ENCODE data around the gene OTUD5.
"Not testable (repeated sequence)": the region's sequence is repeated elsewhere in the genome, so short reads cannot be mapped to it uniquely, and the experiment has no call there.

The OTUD5 gene, protein sequence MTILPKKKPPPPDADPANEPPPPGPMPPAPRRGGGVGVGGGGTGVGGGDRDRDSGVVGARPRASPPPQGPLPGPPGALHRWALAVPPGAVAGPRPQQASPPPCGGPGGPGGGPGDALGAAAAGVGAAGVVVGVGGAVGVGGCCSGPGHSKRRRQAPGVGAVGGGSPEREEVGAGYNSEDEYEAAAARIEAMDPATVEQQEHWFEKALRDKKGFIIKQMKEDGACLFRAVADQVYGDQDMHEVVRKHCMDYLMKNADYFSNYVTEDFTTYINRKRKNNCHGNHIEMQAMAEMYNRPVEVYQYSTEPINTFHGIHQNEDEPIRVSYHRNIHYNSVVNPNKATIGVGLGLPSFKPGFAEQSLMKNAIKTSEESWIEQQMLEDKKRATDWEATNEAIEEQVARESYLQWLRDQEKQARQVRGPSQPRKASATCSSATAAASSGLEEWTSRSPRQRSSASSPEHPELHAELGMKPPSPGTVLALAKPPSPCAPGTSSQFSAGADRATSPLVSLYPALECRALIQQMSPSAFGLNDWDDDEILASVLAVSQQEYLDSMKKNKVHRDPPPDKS

DNA sequence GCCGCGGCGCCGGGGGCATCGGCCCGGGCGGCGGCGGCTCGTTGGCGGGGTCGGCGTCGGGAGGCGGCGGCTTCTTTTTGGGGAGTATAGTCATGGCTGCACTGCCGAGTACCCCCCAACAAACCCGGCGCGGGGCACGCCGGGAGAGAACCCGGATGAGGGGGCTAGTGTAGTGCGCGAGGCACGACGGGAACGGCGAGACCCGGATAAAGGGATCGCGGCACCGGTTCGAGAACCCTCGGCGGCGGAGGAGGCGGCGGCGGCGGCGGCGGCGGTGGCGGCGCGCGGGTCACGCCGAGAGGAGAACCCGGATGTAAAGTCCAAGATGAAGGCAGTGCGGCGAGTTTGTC is at the start of gene OTUD5:
Gene OTUD5, minus strand, starts transcription at position 131 of the 350 bp plus-strand sequence. Its CDS starts 37 bp downstream, at position 94.
- peak; percentile 67 for DNase-seq

DNA sequence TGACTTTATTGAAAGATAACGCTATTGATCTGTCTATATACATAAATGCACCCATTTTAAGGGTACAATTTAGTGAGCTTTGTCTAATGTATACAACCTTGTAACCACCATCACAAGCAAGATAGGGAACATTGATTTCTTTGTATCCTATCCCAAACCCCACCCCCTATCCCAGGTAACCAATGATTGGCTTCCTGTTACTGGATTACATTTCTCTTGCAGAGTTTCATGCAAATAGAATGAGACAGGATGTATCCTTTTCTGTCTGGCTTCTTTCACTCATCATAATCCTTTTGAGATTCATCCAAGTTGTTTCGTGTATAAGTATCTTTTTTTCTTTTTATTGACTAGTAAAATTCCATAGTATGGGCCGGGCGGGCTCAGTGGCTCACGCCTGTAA is 46.3 kb upstream of the OTUD5 start:
- DNase-seq, result no peak

DNA sequence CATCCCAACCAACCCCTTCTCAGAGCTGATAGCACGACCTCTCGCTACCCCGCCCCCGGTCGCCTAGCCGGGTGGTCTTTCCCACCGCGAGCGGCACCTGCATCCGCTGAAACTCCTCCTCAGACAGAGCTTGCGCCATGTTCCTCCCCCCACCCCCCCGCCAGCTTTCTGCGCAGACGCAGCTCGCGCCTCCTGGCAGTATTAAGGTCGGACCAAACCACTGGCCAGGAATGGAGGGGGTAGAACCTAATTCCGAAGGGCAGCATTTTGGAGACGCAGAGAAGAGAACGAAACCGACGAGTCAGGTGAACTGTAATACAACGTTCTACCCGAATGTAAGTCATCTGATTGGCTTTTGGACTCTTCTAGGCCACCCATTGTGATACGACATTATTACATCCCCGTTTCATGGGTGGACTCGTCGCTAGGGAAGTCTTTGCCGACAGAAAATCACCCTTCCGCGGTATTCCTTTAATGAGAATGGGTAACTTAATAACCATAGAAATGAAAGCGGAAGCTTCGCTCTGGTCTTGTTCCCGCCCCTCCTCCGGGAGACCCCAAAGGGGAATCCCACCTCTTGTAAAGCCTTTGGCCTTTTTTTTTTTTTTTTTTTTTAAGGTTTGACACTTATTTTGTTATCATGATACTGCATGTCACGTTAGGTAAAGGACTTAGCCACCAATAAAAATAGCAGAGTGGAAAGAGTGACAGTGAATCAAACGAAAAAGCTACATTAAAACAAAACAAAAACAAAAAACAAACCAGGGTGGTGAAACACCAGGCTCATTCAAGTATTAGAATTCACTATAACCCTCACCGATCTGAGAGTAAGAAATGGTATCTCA is 44.9 kb upstream of the OTUD5 start, which contains the start of gene GRIPAP1:
Gene GRIPAP1, minus strand, starts transcription at position 174 of the 845 bp plus-strand sequence. Its CDS starts 35 bp downstream, at position 139.
- peak; percentile 74 for DNase-seq

DNA sequence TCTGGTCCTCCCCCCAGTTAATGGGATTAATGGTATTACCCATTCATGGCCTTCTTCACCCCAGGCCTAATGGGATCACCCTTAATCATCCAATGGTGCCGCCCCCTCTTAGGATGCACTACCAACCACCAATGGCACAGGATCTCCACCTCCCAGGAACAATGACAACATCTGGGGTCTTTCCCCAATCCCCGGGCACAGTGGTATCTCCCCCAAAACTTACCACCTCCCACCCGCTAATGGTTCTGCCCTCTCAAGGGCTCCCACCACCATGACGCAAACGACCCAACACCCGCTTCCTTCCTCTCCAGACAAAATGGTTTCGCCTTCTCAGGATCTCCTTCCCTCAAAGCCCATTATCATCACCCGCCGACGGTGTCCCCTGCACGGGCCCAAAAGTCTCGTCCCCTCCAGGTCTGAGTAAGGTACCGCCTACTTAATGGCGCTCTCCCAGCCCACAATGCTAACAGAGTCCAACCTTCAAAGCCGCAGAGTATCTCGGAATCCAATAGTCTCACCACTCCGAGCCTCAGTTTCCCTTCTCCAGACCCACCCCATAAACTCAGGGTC is 44.2 kb upstream of the OTUD5 start:
- DNase-seq, result peak; percentile 49

DNA sequence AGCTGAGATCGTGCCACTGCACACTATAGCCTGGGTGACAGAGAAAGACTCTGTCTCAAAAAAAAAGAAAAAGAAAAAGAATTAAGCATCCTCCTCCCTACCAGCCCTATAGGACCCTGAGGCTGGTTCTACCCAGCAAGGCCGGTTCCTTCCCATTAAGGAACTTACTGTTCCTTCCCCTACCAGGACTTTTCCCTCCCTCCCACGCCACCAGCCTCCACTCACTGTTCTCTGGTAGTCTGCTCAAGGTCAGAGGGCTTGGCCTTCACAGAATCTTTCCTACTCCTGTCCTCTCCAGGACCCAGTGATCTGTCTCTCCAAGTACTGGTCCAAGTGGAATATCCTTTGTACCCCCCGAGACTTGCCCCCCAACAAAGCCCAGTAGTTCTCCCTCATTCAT is 43.2 kb upstream of the OTUD5 start:
- no peak for DNase-seq

DNA sequence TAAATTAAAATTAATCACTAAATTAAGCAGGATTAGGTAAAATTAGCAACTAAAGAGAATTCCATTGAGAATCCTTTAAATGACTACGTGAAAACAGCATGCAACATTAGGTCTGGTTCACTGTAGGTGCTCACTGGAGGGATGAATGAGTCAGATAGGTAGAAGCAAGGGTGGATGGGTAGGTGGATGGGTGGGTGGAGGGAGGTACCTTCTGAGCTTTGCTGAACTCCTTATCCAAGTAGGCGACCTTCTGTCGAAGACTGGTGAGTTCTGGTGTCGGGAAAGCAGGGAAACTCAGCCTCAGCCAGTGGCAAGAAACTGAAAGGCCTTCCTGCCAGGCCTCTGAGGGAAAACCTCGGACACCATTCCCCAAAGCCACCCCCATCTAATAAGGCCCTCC is 41.6 kb upstream of the OTUD5 start:
- DNase-seq, result no peak

DNA sequence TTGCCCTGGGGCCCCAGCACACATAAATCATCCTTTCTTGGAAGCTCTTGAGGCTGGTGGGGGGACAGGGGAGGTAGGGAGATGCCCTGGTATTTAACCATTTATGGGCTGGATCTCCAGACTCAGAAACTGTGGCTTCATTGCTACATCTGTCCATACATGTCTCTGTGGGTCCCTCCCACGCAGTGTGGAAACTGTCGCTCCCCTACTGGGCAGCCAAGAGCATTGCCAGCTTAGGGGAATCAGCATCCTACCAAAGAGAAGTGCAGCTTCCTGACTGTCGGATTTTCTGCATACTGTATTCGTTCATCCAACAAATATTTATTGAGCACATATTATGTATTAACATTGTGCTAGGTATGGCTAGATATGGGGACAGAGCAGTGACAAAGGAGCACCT is 41.0 kb upstream of the OTUD5 start:
- DNase-seq, result no peak

DNA sequence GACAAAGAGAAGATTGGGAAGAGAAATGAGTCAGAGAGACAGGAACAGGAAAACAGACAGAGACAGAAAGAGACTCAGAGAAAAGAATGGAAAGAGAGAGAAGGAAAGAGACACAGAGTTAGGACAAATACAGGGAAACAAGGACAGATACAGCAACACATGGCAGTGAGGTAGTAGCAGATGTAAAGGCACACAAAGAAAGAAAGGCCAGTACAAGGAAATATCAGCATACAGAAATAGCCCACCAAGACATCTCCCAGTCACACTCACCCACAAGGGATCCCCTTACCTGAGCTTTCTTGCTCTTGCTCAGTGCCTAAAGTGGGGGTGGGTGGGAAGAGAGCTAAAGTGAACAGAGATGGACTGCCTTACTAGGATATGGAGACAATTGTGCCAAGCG is 40.5 kb upstream of the OTUD5 start:
- no peak for DNase-seq

DNA sequence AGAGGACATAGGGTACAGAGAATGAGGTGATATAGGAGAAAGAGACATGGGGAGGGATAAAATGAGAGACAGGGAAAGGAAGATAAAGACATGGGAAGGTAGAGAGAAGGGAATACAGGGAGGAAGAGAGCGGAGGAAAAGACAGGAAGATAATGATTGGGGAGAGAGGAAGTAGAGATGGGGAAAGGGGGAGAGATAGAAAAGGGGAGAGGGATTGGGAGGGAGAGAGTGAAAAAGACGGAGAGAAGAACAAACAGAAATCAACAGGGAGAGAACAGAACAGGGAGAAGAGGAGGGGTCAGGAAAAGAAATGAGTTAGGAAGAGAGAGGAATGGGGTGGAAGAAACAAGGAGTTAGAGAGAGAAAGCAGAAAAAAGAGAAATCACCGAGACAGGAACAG is 40.0 kb upstream of the OTUD5 start:
- DNase-seq, result no peak

DNA sequence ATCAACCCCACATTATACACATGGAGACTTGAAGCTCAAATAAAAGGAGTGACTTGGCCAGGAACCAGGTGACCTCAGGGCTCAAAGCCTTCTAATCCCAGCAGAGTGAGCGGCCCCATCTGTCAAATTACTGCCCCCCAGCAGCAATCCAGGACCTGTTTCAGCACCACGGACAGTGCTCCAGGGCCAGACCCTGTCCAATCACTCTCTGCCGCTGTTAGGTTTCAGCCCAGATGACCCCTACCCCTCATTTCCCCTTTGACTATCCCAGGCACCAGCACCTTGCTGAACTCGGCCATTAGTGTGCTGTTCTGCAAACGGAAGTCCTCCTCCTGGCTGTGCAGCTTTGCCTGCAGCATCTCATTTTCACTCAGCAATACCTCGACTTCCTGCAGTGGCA is 39.6 kb upstream of the OTUD5 start:
- DNase-seq, result peak; percentile 6

DNA sequence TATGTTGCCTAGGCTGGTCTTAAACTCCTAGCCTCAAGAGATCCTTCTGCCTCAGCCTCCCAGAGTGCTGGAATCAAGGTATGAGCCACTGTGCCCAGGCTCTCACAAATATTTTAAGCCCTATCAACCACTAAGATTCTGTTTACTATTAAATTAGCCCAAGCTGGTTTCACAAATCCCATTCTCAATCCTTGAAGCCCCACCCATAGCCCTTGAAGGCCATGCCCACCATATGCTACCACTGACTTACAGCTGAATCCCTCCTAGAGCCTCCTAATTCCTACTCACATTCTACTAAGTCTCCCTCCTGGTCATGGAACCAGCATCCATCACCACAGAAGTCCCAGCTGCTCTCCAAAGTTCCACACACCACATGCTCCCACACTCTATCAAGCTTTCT is 34.9 kb upstream of the OTUD5 start:
- no peak for DNase-seq

DNA sequence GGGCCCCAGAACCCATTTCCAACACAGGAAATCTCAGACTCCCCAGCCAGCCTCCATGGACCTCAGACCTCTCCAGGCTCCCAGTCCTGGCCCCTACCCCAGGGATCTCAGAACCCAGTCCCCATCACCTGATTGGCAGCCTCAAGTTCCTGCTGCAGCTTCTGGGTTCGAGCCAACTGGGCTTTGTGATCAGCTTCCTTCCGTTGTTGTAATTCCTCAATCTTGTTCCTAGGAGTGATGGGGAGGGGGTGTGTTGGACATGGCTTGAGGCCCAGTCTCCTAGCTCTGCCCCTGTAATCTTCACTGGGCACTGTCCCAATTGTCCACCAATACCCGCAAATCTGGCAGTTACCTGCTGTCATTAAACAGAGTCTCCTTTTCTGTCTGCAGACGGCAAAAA is 32.1 kb upstream of the OTUD5 start:
- DNase-seq, result no peak

DNA sequence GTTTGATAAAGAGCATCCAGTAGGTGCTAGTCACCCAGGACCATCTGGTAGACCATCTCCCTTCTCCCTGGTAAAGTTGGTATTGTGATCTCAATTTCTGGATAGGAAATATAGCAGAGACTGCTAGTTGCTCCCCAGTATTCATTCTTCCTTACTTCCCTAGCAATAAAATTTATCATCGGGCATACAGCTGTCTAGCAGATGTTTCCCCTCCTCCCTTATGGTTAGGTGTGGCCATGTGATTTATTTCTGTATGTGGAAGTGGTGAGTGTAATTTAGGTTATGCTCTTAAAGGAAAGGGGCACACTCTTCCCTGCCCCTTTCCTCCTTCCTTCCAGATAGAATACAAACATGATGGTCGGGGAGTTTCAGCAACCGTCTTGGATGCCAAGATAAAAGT is 26.5 kb upstream of the OTUD5 start:
- no peak for DNase-seq

DNA sequence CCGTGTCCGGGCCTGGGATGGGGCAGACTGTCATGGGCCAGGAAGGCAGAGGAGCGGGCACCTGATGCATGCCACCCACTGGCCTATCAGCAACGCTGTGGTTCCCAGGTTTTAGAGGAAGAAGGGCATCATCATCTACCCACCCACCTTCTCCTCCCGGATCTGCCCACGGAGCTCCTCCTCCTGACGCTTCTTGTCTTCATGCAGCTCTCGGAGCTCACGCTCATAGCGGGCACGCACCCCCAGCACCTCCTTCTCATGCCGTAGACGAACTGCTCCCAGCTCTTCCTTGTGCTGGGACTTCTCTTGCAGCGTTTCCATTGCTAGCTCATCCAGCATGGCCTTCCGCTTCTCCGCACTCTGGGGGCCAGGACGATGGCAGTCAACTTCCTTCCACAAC is 25.7 kb upstream of the OTUD5 start:
- DNase-seq, result no peak

DNA sequence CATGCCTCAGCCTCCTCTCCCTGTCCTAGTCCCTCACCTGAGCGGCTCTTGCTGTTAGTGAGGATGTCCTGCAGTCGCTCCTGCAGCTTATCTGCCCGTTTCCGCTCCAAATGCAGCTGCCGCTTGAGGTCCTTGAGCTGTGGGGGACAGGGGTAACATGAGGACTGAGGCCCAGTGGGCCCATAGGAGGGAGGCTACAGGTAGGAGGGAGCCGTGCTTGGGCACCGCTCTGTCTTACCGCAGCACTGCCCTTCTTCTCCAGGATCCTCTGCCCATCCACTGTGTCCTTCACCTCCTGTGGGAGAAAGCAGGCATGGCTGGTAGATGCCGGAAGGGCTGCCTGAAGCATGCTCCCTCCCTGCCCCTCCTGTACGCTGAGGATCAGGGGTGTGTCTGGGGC is 23.8 kb upstream of the OTUD5 start:
- no peak for DNase-seq

DNA sequence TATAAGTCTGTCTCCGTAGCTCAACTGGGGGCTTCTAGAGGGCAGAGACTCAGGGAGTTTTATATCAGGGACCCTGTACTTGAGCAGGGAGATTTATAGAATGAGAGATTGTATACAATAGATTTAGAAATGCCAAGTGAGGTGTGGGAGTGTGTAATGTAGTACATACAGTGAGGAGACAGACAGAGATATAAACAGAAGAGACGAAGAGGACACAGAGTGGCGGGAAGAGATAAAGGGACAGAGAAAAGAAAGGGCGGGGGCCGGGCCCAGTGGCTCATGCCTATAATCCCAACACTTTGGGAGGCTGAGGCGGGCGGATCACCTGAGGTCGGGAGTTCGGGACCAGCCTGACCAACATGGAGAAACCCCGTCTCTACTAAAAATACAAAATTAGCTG is 22.9 kb upstream of the OTUD5 start:
- DNase-seq, result not testable (repeated sequence)

DNA sequence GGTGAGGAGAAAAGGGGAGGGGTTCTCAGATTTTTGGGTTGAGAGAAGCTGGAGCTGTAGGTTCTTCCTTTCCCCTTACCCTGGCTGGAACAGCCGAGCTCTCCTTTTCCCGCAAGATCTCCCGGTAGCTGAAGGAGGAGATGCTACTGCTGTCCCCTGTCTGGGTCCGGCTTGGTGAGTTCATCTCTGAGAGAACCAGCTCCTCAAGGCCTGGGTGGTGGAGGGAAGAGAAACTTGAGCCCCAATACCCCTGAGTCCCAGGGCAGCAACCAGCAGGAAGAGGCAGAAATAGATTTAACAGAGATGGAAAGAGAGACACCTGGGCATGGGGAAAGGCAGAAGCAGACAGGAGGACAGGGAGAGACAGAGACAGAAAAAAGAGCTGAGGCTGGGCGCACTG is 20.8 kb upstream of the OTUD5 start:
- DNase-seq, result no peak

DNA sequence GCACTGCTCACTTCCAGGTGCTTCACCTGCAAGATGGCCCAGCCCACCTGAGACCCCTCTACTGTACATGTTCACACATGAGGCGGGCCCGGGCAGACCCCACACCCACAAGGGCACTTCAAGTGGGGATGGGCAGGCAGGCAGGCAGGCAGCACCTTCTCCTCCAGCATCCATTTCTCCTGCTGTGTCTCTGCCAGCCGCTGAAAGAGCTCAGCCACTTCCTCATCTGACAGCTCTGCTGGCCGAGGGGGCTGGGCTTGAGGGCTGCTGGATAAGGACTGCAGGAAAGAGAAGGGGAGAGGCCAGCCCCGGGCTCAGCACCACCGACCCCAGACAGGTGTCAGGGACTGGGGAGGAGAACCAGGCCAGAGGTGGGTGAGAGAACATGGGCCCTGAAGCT is 18.7 kb upstream of the OTUD5 start:
- no peak for DNase-seq

DNA sequence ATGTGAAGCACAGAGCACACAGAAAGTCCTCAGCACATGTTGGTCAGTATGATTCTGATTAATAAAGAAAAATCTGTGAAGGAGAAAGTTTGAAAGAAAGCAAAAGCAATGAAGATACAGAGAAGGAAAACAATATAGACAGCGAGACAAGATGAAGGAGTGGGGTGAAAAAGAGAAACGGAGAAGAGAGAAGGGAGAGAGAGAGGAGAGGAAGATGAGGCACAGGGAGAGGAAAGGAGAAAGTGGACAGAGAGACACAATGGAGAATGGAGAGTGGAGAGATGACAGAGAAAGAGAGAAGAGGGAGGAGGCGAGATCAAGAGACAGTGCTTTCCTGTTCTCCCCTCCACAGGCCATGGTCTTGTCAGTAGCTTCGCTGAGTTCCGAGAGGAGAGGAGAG is 18.1 kb upstream of the OTUD5 start:
- DNase-seq, result no peak

DNA sequence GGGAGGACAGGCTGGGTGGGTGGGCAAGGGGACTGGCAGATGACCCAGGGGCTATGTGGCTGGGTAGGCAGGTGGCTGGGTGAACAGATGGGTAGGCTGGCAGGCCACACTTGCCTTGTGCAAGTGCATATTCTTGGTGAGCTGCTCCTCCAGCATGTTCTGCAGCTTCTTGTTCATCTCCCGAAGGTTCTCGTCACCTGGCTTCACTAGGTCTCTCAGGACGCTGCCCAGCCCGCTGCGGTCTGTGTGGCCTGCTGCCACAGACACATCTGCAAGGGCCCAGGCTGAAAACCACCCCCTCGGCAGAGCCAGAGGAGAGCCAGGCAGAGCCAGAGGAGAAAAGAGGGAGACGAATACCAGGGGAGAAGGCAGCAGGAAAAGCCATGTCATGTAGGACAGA is 17.6 kb upstream of the OTUD5 start:
- DNase-seq, result no peak

DNA sequence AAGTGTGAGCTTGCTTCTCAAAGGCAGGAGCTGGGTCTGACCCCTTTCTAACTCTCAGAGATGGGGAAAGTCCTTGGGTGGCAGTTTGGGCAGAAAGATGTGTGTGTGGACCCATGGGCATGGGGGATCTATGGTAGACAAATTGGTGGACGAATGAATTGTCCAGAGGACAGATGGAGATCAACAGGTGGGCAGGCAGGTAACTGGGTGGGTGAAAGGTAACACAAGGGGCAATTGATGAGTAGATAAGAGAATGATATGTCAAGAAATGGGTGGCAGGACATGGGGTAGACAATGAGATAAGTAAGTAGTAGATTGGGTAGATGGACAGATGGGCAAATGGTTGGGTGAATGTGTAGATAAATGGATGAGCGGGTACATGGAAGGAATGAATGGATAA is 17.2 kb upstream of the OTUD5 start:
- DNase-seq, result no peak

DNA sequence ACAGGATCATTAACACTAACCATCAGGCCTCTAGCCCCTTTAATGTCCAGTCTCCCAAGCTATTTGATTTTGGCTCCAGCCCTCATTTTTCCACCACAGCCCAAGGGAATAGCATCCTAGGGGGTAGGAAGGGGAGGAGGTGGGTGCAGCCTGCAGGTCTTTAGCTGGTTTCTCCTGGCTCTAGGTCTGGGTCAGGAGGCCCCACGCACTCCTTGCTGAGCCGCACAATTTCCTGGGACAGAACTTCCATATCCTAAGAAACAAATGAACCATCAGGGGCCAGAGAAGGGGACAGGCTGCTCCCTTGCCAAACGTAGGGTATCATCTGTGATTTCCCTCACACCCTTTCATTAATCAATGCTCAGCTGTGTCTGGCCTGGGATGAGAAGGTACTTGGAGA is 16.6 kb upstream of the OTUD5 start:
- DNase-seq, result no peak

Data from activated CD4-positive, alpha-beta T cell treated with anti-CD3 and anti-CD28 coated beads, Interleukin-2, amount 50 U/mL, for 1 hour (primary cell).